Activated T-helper 1 cell treated with Interleukin-2 at 50 U/mL for 16 hours (primary cell): Measurements from ENCODE around the gene HOXB6.

Experiments used
- DNase-seq: peaks from one replicate; pipeline ENCODE4 v3.0.0-alpha.2; 2020; ENCODE audit warnings: low read depth

HOXB6 gene

DNA sequence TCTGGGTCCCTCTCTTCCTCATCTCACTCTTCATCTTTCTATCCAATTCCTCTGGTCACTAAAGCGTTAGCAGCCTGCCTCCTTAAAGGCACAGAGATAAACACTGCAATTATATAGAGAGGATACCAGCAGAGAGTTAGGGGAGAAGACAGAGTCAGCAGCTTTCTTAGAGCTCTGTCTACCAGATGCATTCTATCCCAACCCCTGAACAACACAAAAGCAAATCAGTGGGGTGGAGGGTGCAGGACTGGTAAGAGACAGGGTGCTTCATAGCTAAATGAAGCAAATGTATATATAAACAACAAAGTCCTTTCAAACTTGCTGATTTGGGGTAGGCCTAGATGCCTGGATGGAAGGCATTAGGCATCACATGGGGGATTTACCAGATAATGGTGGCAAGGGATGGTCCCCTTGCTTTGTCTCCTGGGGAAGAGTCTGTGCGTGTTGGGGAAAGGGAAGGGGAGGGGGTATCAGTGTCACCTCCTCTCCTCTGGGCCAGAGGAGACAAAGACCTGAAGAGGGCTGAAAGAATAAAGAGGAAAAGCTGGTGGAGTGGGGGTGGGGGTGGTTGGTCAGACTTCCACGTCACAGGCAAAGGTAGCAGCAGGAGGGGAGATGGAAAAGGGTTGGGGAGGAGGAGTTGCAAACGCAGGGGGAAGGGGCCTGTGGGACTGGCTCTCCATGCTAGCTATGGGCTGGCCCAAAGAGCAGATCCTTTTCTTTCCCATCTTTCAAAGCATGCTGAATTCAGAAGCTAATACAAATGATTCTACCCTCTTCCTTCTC is 38.7 kb downstream of the HOXB6 start:
- DNase-seq = no peak

DNA sequence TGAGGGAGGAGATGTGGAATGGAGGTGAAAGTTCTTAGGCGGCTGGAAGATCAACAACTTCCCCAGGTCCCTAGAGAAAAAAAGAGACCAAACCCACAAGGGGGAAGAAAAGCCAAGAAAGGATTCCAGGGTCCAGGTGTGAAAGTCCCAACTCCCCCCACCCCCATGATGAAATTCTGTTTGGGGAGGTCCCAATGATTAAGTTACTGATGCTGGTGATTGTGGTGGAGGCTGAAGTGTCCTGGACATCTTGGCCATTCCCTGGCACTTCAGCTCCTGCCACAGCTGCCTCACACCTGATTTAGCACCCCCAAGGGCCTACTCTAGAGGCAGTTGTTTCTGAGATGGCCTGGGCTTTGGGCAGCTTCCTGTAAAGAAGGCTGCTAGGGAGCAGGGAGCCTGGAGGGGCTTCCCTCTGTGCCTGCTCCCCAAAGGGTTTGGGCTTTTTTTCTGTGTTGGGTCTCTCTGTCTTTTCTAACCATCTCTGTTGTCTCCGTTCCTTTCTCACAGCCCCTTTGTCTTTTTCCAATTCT is 39.7 kb downstream of the HOXB6 start:
- DNase-seq = no peak

DNA sequence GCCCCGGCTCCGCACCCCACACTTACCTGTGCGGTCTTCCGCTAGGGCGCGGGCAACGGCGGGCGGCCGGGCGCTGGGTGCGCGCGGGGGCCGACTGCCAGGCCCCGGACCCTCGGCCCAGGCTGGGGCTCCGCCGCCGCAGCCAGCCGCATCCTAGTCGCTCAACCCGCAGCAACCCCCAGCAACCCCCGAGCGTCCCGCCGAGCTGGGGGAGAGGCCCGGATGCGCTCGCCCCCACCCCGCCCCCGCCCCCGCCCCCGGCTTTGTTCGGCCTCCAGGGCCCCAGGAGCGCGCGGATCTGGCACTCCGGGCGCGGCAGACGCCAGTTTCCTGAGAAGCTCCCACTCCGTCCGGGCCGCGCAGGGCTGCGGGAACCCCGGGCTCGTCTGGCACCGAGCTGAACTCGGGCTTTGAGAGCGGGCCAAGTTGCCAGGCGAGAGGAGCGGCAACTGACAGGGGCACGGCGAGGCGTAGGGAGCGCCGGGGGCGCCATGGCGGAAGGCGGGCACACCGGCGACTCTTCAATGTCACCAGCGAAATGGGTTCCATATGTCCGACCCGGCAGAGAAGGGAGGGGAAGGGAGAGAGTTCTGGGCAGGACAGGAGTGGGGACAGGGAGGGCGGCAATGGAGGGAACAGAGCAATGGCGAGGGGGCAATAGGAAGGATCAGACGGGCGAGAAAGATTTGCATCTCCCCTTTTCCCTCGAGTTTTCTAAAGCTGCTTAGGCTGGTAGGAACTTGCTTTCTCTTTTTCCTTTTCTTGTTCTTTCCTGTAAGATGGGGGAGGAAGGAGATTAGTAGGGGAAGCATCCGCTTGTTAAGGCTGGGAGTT is 40.4 kb downstream of the HOXB6 start:
- no peak for DNase-seq

DNA sequence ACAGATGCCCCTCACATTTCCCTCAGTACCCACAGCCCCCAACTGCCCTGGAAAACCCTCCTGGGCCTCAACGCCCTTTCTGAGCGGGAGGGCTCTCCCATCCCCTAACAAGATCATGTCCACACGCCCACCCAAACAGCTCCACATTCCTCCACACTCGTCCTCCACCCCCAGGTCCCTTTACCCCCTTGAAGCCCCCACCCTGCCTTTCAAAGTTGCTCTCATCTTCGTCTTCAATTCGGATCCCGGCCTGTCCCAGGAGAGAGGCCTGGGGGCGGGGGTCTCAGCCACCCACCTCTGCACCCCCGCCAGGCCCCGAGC is 41.0 kb downstream of the HOXB6 start:
- no peak for DNase-seq

DNA sequence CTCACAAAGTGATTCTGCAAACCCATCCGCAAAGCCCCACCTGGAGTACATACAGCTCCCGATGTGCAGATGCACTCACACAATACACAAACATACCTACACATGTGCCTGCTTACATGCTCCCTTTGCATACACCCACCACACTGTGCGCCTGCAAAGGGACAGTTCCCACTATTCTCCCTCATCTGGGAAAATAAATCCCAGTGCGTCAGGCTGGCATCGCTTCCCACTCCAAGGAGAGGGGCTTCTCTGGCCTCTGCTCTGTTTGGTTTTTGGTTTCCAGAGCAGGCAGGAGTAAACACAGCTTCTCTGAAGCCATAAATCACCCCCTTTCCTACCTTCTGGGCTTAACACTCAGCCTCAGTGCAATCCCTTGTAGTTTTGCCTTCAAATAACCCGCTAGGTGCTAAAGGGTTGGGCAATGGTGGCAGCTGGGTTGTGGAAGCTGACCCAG is 41.4 kb downstream of the HOXB6 start:
- no peak for DNase-seq

DNA sequence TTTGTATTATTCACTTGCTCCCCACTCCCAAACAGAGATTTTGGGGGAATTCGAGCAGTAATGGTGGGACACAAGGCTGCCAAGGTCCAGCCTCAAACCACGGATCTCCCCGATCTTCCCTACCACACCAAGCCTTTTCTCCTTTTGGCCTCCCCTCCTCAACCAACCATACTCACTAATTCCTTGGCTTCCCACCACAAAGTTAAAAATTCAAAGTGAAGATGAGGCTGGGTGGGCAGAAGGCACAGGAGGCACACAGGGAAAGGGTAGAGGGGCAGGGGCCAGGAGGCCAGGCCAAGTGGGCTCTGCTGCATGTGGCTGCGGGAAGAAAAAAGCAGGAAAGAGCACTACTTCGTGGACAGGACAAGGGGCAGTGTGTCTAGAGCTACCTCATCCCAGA is 41.9 kb downstream of the HOXB6 start:
- no peak for DNase-seq

DNA sequence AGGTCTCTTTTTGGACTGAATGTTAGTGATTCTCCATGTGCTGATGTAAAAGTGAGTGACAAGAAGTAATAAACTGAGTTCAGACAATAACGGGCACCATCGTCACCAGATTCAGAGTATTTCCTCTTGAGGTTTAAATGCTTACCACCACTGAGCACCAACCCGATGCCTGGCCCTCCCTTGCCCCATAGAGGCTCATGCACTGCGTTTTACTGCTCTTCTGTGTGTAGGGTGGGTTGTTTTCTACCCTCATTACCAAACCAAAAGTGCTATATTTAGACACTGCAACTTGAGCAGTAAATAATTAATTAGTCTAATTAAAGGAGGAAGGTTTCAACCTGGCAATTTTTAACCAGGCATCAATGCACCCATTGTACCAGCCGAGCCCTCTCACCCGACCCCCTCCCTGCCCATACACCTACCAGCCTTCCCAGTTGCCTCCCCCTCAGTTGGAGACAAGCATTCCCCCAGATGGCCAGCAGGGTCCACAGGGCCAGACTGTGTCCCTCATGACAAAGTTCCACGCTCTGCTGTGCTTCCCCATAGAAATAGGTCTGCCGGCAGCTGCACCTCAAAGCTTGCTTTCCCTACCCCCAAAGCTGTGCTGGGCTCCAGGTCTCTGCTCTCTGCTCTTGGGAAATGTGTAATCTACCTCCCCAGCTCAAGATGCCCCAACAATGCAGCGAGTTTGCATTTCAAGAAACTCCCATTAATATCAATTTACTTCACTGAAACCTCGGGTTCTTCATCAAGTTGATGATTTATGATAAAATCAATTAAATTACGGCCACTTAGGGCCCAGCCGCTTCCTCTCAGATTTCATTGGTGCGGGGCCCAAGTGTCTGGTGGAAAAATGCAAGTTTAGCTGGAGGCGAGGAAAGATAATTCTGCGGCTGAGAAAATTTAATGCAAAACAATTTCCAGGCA is 42.6 kb downstream of the HOXB6 start:
- no peak for DNase-seq

DNA sequence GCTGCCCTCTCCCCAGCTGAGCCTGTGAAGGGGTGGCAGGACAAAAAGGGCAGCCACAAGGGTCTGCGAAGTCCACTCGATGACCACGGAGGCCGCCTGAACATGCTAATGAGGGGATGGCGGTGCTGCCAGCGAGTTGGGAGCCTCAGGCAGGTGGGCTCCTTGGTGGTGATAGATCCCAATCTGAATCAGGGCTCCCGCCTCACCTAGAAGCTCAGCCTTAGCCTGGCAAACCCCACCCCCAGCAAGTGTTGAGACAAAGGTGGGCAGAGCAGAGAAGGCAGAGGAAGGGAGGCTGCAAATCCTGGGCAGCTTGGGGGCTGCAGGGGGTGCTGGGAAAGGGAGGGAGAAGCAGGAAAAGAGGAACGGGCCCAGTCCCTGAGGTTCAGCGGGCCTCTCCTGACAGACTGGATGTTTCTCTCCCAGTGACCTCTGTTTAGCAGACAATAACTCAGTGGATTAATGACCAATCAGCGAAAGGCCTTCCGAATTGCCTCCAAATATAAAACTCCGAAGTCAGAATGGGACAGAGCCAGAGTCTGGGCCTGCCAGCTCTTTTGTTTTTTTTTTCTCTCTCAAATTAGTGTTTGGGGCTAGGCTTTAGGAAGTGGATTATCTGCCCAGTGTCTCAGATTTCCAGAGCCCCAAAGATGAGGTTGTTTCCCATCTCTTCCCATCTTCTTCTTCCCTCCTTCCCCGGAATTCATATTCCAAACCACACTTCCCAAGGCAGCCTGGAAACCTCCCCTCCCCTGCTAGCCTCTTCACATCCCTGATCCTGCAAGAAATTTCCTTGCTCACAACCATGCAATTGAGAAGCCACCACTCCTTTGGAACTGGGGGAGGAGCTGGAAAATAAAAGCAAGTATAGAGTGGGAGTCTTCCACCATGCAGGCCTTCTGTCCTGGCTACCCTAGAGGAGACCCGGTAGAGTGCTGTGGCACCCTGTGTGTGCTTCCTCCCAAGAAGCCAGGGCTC is 44.7 kb downstream of the HOXB6 start:
- DNase-seq = no peak

DNA sequence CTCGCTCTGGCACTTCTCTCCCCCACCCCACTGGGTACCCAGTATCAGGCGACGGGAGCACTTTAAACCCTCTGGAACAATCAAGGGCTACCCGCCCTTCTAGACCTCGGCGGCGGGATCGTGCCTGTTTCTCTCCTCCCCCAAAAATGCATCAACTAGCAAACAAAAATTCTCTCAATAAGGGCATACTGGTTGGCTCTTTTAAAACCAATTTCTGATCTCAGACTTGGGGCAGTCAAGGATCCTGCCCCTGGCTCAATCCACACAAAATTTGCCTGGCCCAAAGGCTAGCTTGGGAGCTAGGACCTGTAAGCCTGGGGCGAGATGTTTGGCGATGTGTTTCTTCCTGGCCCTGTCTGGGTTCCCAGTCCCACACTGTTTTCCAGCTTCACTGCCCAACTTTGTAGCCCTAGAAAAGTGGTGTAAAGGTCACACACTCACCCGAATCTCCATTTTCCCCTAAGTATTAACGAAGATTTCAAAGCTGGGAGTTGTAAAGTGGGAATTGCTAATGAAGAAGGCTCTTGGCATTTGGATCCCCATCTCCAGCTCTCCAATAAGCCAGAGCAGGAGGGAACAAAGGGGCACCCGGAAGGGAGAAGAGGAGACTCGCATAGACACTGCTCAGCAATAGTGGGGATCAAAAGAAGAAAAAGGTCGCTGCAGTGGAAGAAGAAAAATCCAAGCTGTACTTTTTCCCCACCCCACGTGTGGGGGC is 45.5 kb downstream of the HOXB6 start:
- DNase-seq = no peak

DNA sequence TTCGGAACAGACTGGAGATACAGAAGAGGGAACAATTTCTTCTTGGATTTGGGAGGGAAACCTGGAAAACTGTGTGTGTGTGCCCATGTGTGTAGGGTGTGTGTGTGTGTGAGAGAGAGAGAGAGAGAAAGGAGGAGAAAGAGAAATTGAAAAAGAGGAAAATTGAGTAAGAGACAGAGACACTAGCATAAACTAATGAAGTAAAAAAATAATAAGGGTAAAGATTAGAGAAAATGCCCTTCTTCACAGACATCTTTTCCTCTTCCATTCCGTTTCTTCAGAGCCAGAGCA is 46.0 kb downstream of the HOXB6 start:
- DNase-seq = no peak

DNA sequence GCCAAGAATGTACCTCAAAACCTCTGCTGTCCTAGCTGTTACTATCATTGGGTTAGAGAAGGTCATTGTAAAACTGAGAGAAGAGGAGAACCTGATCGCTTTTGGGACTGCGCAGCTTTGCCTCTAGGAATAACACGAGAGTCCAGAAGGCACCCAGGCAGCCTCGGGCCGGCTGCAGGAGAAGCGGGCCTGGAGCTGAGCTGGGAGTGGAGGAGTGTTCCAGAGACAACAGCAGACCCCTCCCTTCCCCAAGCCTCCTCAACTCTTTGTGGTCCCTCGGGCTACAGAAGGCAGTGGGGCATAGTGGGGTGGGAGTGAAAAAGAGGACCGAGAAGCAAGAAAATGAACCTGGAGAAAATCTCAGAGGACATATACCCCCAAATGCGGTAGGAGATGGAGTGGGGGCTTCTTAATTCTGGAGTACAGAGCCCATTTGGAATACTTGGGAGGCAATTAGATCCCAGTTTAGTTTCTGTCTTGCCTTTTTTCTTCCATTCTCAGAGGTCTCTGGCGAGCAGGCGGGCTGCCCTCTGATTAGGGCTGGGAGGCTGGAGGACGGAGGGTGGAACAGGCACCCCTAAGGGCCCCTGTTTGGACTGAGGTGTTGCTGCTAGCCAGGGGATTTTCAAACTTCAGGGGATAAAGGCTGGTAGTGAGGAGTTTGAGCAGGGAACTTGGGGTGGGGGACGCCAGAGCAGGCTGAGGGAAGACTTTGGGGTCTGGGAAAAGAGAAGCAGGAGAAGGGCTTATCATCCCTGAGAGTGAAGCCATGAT is 46.5 kb downstream of the HOXB6 start:
- no peak for DNase-seq

DNA sequence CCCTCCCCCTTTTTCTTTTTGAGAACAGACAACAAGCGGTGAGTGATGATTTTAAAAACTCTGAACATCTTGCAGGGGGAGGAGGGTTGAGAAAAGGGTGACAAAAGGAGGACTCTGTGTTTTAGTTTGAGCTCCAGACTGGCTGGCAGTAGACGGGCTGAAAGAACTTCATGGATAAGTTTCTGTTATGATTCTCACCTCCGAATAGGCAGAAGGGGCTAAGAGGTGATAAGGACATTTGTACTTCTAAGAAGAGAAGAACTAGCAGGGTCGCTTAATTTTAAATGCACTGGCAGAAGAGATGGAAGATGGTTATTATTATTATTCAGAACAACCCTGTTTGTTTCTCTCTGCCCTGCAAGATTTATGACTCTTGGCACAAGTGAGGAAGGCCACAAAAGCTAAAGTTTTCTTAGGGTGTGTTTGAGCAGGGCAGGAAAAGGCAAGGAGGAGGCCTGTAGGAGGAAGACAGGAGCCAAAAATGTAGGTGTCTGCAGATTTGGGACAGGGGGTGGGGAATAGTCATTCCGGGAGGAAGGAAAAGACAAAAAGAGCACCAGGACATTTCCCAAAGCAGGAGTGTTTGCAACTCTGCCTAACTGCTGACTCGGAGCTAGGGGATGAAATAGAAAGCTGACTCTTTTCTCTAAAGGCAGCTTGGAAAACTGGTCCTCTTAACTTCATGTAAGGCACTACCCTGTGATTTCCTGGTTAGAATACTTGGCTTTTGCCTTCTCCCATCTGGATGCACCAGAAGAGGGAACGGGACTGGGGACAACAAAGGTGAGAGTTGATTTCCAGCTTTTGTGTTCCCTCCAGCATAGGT is 48.0 kb downstream of the HOXB6 start:
- DNase-seq = no peak

DNA sequence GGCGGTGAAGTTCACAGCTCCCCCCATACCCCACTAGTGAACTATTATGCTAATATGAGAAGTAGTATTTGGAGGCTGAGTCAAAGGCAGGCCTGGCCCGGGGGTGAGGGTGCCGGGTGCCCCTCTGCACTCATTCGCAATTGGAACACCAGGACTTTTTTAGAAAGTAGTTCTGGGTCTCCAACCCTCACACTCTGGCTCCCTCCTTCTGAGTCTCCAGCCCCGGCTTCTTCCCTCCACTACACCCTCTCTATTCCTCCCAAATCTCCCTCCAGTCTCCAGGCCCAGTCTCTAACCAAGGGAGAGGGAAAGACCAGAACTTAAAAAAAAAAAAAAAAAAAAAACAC is 48.6 kb downstream of the HOXB6 start:
- no peak for DNase-seq

DNA sequence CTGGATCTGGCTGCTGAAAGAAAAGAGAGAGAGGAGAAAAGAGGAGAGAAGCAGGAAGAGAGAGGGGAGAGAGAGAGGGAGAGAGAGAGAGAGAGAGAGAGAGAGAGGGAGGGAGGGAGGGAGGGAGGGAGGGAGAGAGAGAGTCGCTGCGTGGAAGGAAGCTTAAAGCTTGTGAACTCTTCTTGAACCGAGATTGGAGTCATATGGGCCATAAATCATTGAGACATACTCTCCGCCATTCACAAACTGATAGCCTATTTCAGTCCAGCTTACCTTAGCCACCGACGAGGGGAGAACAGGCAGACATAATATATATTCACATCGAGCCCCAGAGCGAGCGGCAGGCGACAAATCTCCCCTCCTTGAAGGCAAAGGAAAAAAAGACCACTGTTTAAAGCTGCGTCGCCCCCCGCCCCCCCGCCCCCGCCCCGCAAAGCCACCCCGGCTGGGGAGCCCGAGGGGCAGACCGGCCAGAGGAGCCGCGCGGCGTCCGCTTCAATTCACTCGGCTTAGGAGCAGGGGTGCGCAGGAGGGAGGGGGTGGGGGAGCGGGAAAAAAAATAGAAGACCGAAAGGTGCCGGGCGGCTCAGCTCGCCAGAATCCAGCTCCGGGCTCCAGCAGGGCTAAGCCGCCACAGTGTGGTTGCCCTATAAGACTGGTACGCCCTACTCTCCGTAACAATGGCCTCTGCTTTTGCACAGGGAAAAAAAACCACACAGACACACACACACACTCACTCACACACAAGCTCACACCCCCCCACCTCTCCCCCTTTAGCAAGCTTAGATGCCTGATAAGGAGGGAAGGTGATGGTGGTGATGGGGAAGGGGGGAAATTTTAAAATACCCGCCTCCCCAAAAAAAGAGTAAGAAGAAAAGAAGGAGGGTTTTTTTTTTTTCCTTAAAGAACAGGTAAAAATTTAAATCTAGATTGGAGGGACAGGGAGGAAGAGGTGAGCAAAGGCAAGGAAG is 49.2 kb downstream of the HOXB6 start:
- no peak for DNase-seq

DNA sequence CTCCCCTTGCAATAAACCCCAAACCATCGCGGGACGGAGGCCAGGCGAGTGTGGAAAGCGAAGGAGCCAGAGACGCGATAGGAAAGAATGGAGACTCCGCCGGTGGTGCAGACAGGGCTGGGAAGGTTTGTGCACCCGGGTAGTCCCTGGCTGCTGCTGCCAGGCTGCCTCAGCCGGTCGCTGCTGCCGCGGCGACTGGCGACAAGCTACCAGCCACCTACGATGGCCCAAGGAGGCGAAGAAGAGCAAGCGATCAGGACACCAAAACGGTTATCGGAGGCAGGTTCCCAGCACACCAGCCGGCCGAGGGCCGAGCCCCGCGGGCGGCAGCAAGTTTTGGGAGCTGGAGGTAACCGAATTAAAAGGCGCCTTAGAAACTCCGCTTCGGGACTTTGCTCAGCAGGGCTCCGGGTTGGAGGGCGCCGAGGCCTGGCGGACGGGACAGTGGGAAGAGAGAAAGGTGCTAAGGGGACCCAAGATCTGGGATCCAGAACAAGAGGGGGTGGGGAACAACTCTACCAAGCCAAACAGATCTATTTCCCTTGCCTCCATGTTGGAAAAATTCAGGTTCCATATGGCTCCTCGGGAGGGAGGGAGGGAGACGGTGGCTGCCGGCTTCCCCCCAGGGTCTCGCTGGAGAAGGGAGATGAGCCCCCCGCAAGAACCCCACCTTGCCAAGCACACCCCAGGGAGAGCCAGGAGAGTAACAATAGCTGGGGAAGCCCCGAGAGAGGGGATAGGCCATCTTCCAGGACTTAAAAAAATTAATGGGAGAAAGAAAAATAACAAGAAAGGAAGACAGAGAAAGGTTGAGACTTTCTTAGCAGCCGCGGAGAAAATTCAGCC is 50.2 kb downstream of the HOXB6 start:
- DNase-seq = no peak

DNA sequence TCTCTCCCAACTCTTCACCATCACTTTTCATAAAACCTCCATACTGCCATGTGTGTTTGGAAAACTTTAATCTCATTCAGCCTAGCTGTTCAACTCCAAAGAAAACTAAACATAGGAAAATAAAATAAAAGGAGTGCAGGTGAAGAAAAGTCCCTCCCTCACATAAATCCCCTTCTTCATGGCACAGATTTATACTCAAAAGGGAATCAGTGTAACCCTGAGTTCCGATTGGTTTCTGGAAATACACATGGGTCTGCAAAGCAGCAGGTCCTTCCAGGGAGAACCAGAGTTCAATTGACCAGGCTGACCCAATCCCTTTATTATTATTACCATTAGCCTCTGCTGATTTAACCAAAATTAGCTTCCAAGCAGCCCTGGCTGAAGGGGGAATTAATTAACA is 51.0 kb downstream of the HOXB6 start:
- DNase-seq = no peak

DNA sequence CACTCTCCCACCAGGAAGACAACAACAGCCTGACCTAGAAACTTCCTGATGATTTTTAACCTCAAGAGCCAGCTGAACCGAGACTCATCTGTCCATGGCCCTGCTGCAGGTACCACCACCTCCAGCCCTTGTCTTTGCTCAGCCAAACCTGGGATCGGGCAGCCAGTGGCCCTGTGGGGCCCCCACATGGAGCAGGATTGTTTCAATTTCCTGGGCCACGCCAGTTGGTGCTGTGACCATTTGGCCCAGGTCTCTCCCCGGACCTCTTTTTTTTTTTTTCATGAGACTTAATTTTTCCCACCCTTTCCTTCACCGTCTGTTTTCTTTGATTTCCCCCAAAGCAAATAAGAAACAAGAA is 51.6 kb downstream of the HOXB6 start:
- no peak for DNase-seq
